Measurements from ENCODE around the gene COX19.
"Not testable (repeated sequence)": the region's sequence is repeated elsewhere in the genome, so short reads cannot be mapped to it uniquely, and the experiment has no call there.

The COX19 gene

DNA sequence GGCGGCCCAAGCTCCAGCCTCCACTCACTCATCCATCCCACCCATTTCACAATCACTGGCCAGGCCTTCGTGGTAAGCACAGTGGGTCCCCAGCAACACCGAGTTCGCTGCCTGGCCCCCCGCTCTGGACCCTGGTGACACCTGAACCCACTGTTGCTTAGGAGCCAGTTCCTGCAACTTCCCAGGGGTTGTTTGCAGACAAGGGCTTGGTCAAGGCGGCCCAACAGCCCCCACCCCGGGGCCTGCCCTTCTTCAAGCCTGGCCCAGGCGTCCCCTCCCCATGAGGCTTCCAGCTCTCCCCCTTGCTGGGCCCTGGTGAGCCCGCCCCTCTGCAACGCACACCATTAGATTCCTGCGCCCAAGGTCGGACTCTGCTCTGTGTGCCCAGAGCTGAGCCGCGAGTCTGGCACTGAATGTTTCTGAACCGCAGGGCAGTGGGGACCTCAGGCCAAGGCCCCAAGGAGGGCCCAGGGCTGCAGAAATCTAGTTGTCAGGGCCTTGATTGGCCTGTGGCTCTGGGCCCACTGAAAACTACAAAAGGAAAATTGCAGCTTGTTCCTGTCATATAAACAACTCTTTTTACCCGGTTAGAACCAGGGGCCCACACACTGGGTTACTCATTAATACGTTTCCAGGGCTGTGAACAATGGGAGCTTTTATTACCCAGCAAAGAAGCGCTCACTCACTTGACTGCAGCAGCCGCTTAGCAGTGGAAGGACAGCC is 2.1 kb upstream of the COX19 start:
- no peak for DNase-seq

DNA sequence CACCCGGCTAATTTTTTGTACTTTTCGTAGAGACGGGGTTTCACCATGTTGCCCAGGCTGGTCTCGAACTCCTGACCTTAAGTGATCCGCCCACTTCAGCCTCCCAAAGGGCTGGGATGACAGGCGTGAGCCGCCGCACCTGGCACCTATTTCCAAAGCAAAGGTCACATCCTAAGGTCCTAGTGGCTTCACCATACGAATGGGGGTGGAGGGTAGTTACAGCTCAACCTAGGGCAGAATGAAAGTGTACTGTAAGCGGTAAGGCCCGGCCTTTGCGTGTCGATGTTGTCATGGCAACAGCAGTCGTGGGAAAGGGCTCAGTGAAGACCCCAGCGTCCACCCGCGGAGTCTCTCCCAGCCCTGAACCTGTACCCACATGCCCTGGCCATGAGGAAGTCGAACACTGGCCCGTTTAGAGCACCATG is 1.6 kb upstream of the COX19 start:
- no peak for DNase-seq

DNA sequence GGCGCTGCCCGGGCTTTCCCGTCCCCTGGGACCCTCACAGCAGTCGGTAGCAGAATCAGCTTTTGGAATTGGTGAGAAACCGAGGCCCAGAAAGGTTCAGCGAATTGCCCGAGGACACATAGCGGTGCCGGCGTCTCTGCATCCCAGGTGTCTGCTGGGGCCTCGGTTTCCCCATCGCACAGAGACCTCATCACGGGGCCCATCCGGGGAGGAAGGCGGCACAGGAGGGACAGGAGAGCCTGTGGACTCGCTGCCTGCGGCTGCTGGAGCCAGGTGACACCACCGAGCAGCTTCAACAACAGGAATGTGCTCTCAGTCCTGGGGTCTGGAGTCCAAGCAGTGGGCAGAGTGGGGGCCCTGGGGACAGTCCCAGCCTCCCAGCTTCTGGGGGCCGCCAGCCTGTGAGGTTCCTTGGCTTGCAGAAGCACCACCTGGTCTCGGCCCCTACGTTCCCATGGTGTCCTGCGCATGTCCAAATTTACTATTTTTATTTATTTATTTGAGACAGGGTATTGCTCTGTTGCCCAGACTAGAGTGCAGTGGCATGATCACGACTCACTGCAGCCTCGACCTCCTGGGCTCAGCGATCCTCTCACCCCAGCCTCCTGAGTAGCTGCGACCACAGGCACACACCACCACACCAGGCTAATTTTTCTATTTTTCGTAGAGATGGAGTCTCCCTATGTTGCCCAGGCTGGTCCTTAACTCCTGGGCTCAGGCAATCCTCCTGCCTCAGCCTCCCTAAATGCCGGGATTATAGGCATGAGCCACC is 539 bp upstream of the COX19 start:
- no peak for DNase-seq

DNA sequence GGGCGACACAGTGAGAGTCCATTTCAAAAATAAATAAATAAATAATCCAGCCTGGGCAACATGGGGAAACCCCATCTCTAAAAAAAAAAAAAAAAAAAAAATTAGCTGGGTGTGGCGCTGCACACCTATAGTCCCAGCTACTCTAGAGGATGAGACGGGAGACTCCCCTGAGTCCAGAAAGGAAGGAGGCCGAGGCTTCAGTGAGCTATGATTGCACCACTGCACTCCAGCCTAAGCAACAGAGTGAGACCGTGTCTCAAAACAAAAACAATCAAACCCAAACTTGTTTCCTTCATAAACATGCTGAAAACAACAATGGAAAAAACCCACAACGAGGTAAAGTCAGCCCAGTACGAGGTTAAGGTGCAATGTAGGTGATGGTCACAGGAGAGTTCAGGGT is 1.2 kb downstream of the COX19 start:
- DNase-seq = no peak

DNA sequence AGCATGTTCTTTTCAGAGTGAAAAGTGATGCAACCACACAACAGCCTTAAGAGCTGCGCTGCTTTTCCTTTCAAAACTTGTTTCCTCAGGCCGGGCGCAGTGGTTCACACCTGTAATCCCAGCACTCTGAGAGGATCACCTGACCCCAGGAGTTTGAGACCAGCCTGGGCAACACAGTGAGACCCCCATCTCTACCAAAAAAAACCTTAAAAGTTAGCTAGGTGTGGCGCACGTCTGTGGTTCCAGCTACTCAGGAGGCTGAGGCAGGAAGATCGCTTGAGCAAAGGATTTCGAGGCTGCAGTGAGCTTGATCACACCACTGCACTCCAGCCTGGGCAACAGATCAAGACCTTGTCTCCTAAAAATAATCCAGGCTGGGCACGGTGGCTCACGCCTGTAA is 2.0 kb downstream of the COX19 start:
- no peak for DNase-seq

DNA sequence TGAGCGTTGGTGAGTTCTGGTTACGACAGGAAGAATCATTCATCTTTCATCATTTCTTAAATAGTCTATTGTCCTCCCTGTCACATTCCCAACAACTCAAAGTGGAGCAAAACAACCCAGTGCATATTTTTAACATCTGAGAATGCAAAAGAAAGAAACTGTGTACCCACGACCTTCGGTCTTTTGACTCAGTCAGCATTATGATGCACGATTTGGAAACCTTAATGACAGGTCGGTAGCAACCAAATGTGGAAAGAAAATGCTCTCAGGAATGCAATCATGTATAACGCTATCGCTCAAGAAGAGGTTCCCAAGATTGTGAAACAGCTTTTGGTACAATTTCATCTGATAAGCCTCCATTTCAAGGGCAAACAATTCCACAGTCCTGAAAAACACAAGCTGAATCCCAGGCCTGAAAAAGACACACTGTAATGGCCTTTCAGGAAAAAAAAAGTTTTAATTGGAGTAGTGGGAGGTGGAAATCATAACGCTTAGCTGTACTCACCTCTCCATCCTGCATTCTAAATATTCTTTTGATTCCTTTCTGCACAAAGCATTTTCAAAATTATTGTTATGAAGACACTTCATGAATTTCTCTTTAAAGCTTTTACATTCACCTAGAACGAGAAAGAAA is 2.6 kb downstream of the COX19 start:
- no peak for DNase-seq

DNA sequence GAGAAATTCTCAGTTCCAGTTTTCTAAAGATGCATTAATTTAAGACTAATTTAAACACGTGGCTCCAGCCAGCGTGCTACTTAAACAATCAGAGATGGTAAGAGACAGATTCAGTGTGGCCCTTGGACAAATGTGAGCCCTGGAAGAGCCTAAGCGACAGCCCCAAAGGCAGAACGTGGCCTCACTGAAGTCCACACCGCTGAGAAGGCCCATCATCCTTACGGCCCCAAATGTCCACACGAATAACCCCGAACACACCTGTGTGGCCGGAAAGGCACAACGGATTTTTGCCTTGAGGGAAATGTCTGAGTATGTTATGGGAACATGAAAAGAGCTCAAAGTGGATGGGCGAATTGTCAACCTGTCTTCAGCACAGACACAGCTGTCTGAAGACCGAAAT is 3.2 kb downstream of the COX19 start:
- DNase-seq = no peak

DNA sequence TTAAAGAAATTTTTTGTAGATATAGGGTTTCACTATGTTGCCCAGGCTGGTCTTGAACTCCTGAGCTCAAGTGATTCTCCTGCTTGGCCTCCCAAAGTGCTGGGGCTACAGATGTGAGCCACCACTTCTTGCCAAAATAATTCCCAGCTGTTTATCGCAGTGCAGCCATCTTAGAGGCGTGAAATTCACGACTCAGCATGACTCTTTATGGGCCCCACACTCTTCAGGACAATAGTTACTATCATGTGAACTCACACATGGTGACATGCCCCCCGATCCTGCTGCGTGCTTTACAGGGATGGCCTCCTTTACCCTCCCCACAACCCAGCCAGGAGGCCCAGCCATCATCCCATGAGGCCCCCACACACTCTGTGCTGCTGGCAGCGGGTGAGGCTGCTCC is 4.6 kb downstream of the COX19 start:
- DNase-seq = no peak

DNA sequence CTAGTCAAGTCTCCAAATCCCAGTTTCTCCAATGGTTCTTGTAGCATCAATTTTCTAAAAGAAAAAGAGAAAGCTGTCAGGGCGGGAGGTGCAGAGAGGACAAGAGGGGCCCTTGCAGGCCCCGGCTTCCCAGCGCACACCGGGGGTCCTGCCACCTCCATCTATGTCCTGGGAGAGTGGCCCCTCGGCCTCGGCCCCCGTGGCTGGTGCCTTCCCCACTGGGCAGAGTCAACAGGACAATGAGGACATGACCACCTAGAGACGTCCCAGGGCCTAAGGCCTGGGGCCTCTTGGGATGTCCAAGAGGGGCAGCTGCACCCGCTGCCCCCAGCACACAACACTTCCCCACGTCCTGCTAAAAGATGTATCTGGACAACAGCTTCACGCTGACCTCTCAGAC is 5.9 kb downstream of the COX19 start:
- no peak for DNase-seq

DNA sequence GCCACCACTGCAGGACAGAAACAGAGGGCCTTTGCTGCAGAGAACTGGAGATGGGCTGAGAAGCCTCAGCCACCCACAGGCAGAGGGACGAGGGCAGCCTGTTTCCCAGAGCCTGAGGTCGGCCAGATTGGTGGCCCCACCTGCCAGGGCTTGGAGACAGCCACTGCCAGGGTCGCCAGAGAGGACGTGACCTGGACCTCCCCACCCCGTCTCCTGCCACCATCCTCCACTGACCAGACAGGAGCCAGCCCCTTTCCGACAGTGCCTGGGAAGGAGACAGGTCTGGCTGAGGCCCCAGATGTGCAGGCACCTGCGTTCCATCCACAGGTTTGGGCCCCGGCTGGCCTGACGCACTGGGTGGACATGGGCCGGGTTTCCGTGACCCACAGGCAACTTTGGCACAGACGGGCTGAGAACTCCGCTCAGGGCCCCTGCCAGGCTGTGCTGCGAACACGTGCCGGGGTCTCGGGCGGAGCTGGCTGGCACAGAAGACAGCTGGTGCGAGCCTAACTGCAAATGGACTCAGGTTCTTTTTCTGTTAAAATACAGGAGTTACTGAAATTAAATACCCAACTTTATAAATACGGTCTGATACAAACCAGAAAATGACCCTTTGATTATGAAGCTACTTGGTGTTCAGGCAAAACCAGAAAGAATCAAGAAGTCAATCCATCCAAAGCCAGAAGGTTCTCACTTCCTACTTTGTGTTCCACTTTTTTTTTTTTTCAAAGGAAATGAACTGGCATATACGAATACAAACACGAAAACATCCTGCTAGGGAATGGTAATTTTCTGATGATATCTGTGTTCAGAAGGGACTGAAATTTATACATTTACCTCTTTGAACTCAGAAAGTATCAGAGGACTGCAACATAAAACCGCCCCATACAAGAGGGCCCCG is 6.9 kb downstream of the COX19 start:
- DNase-seq = no peak

DNA sequence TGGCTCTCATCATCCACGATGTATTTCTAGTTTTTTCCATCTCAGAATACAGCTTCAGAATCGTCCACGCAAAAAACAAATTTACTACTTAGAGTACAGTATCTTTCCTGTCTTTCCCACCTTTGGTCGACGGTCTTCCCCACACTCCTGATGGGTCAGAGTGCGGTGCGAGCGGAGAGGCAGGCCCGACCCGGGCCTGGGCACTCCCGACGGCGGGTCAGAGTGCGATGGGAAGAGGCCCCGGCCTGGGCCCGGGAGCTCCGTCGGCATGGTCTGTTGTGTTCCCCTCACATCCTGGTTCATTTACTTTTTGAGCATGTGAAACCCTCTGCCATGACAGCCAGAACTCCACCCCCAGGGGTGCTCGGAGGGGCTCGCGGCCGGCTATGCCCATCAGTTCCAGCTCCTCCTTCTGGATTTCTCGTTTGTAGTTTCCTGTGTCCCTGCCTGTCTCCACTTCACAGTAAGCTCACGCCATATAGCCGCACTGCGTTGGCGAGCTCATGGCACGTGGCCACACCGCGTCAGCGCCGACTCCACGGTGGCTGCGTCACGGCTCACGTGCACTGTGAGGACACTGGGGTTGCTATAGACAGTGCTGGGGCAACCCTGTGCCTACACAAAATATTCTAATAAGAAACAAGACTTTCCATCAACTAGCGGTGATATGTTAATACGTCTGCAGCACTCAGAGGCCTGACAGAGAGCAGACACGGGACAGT is 7.8 kb downstream of the COX19 start:
- DNase-seq = no peak

DNA sequence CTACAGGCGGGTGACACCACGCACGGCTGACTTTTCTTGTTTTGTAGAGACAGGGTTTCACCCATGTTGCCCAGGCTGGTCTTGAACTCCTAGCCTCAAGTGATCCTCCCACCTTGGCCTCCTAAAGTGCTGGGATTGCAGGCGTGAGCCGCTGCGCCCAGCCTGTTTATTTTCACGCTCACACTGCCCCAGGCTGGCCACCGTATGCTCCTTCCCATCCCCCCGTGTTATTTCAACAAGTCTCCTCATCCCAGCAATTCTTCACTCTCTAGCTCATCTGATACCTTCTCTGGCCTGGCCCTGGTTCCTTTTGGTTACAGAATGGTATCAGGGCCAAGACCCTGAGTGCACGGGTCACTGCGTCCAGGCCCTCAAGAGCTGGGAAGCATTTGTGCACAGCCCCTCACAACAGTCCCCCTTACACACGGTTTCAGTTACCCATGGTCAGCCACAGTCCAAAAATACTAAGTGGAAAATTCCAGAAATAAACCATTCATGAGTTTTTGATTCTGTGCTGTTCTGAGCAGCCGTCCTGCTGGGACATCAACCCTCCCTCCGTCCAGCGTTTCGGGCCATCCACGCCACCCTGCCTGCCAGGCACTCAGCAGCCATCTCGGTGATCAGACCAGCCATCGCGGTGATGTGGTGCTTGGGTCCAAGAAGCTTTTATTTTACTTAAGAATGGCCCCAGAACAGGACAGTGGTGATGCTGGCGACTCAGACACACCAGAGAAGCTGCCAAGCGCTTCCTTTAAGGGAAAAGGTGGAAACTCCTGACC is 8.9 kb downstream of the COX19 start:
- DNase-seq = no peak

DNA sequence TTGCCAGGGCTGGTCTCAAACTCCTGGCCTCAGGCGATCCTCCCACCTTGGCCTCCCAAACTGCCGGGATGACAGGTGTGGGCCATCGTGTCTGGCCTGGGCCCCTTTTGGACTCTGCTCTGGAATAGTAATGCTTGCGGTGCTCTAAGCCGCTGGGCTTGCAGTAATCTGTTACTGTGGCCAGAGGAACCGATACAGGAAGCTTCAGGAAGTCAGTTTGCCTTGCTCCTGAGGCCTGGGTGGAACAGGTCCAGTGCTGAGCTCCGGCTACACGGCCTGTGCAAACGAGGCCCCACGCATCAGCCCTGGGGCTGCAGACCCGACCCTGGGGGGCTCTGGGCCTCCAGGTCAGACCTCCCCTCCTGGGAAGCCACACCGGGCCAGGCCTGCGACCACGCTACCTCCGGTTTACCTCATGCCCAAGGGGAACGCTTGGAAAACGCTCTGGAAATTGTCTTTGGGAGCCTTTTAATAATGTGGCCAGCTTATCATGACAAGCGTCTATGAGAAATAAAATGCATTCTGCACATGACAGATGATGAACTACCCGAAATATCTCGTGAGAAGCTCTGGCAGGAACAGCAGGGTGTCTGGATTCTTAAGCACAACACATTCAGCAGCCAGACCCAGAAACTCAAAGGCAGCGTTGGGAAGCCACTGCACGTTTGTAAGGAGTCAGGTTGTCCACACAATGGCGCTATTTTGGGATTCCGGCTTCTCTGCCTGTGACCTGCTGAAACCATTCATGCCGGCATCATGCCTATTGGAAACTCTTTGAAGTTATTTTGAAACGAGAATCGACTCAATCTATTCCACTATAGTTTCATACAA is 10.7 kb downstream of the COX19 start:
- DNase-seq = peak; percentile 85

DNA sequence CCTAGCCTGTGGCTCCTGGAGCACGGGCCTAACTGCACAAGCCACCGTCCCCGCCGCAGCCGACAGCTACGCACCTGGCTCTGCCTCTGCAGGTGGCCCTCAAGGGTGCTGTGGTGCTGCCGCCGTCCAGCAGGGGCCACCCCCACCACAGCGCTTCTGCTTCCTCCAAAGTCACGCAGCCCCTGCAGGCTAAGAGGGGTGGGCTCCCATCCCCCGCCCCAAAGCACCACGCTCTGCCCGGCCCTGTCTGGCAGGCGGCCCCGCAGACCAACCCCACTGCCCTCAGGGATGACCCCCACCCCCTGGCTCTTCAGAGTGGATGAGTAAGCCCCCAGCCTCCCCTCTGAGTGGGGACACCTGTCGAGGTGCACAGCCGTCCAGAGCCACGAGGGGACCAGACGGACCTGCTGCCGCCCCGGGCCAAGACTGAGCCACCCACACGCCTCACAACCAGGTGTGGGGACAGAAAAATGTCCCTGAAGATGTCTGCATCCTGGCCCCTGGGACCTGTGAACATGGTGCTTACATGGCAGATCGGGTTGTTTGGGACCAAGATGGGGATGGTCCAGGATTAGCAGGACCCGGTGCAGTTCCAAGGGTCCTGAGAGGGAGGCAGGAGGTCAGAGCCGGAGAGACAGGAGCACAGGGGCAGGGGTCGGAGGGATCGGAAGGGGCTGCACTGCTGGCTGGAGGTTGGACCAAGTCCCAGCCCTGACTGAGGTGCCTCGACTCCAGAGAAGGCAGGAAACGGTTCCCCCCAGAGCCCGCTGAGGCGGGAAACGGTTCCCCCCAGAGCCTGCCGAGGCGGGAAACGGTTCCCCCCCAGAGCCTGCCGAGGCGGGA is 11.9 kb downstream of the COX19 start:
- DNase-seq = no peak

DNA sequence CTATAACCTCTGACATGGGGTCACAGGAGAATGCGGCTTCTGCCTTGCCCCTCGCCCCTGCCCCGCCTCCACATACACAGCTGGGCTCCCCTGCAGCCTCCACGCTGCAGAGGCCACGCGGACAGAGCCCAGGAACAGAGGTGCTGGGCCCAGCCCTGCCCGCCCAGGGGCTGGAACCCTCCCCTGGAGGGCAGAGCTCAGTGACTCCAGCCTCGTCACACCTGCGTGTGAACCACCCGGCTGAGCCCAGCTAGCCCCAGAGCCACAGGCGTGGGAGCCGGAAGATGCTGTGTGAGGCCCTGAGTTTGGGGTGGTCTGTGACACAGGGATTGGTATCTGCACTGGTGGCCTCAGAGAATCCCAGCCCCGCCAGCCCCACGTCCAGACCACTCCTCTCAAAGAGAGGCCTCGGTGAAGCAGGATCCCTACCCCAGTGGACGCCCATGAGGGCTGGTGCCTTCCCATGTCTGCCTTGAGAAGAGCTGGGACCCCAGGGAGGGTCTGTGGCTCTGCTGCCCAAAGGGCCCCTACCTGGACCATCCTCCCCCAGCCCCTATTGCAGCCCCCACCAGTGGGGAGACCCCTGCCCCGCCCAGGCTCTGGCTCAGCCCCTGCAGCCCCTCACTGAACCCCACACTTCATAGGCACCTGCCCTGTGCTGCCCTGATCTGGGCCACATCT is 12.8 kb downstream of the COX19 start:
- no peak for DNase-seq

DNA sequence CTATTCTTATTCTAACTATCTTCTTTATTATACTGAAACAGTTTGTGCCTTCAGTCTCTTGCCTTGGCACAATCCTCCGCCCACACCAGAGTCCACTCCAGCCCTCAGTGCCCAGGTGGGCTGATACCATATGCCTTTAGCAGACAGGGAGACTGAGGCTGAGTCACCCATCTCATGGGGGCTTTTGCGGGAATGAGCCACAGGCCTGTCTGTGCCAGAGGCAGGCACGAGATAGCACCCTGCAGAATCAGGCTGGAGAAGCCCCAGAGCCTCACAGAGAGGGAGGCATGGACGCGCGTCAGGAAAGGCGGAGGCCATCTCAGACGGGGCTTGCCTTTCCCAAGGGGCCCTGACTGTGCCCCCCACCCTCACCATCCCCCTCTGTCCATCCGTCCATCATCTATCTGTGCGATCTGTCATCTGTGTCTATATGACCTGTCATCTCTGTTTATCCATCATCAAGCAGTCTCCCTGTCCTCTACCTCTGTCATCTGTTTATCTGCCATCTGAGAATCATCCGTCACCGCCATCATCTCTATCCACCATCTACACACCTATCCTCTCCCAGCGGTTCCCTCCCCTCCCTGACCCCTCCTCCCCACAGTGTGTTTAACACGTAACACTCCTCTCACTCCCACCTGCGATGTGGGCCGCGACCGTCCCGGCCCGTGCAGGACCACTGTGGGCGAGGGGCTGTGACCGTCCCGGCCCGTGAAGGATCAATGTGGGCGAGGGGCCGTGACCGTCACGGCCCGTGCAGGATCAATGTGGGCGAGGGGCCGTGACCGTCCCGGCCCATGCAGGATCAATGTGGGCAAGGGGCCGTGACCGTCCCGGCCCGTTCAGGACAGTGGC is 13.6 kb downstream of the COX19 start:
- DNase-seq = no peak

DNA sequence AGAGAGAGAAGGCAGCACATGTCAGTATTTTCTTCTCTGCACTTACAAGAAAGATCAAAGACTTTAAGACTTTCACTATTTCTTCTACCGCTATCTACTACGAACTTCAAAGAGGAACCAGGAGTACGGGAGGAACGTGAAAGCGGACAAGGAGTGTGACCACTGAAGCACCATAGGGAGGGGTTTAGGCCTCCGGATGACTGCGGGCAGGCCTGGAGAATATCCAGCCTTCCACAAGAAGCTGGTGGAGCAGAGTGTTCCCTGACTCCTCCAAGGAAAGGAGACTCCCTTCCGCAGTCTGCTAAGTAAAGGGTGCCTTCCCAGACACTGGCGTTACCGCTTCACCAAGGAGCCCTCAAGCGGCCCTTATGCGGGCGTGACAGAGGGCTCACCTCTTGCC is 14.4 kb downstream of the COX19 start:
- DNase-seq = not testable (repeated sequence)

Measured in fibroblast of skin of scalp (primary cell).